Stimulated activated CD4-positive, alpha-beta T cell treated with anti-CD3 and anti-CD28 coated beads, TNF-alpha, amount 100 ng/mL, for 48 hours (primary cell): Measurements from ENCODE around the gene BRIP1.

Source experiments
- DNase-seq, 3 donors: peaks; one replicate each; pipeline ENCODE4 v3.0.0-alpha.2; 2020; ENCODE audit warnings: low read depth in 3 of 3

Gene BRIP1

GRCh38 chr17:61662741-61663140 lies 200.6 kb downstream of the BRIP1 start:
- no peak for DNase-seq

DNA sequence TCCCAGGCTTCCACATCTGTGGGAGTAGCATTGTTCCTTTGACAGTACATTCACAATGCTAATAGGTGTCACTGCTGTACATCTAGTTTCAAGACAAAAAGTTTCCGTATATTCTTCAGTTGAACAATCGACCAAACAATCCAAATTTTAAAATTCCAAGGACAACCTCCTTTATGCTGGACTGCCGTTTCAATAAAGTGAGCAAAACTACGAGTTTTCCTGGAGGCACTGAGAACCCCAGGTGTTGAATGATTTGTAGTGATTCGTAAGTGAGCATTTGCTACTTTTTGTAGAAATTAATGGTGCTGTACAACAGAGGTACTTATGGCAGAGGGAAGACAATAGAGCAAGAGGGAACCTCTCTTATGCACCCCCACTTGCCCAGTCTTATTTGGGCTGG lies 201.1 kb downstream of the BRIP1 start:
- no peak for DNase-seq

DNA sequence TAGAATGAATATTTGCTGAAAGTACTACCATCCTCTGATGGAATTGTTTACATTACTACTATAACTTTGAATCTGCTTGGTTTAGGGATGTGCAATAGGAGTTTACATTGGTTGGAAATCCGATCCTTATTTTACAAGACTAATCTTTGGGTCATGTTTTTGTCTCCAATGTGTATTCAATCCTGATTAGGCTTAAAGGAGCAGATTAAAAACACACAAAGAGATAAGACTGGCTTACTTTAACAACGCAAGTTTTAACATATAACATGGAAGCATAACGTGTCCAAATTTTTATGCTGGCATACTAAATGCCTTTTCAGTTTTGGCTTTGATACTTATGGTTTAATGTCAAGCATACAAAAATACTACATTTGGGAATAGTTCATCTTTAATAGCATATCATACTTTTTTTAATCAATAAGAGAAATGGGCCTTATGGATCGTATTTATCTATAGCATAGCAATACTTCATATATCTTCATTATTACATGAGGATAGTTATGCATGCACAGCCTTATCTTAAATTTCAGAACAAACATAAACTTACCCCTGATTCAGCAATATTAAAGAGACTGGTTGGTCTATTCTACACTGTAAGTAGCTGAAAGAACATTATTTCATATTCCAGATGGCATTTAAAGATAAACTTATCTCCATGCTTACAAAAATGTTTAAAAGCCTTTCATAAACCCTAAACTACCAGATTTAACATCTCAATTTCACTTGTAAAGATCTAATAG lies 202.4 kb downstream of the BRIP1 start:
- DNase-seq, result no peak

DNA sequence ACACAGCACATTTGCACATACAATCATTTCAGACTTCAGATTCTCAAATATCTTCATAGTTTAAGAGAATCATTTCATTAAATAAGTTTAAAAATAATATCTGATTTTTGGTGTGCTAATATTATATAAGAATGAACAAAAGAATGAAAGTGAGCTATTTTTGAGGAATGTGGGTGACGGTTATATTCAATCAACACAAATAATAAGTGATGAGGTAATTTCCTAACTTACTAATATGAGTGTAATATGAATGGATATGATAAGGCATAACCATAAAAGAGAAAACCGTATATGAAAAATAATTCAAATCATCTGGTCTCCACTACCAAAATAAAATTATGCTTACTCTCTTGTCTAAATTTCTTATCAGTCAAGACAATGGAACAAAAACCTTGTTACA lies 203.9 kb downstream of the BRIP1 start:
- no peak for DNase-seq

- DNase-seq, result no peak
These were observed 205.1 kb downstream of the BRIP1 start for GRCh38 chr17:61658183-61658582.

- no peak for DNase-seq
These were observed 206.0 kb downstream of the BRIP1 start for GRCh38 chr17:61657338-61657737.

GRCh38 chr17:61656721-61657217 lies 206.6 kb downstream of the BRIP1 start:
- no peak for DNase-seq

- no peak for DNase-seq
These were observed 212.6 kb downstream of the BRIP1 start for GRCh38 chr17:61650749-61651148.

GRCh38 chr17:61648587-61648986 lies 214.7 kb downstream of the BRIP1 start:
- DNase-seq, result no peak

DNA sequence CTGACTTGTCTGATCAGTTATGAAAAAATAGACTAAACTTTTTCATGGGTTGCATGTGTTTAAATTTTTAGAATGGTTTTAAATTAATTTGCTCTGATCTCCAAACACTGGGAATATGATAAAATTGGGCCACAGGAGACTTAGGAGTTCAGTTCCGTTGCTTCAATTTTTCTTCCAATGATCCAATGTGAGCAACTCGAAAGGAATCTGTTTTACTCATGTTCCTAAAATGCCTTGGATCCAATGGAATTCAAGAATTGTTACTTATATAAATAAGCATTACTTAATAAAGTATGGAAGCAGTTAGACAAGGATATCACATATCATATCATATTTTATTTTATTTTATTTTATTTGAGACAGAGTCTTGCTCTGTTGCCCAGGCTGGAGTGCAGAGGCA lies 216.3 kb downstream of the BRIP1 start:
- DNase-seq, result no peak

DNA sequence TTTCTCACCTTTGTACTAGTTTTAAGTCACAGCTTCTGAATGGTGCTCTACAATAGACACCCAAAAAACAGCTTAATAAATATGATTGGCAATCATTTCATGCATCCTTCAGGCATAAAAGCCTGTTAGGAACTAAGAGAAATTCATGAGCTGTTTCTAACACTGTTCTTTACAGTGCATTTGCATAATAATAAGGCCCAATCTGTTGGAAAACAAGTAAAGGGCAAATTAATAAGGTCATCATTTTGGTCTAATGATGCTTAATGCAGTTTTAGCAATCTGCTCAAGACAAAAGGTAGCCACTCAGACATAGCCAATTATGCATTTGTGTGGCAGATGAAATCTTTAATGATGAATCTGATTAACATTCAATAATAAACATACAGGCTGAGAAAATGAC lies 216.8 kb downstream of the BRIP1 start:
- no peak for DNase-seq

DNA sequence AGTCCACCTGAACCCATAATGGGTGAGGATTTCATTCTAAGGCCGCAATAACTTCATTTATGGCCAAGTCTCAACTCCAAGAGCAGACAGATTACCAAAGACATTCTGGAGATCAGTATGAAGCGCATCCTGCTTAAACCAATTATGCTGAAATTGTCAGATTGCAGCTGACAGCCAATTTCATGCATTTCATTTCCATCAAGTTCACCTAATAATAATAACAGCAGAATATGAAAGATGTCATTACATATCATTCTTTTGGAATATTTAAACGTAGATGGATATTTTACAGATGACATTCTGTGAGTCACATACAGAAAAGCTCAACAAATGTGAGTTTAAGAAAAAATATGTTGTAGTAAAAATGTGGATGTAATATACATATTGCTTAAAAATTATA lies 217.4 kb downstream of the BRIP1 start:
- no peak for DNase-seq

- no peak for DNase-seq
These were observed 218.2 kb downstream of the BRIP1 start for GRCh38 chr17:61644800-61645774.

GRCh38 chr17:61642768-61643167 lies 220.6 kb downstream of the BRIP1 start:
- no peak for DNase-seq

DNA sequence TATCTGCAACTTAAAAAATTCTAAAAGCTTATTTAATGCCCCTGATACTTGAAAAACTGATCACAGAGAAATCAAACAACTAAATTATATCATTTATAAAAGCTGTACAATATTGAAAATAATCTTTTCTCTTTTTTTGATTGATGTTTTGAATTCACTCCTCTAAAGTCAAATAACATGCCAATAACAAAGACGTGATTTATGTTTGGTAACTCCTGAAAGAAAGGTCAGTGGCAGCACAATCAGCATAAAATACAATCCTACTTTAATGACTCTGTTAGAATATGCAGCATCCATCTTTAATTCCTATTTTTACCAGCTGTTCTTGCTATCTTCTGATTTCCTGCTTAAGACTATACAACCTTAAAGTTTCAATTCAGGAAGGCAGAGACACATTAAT lies 221.6 kb downstream of the BRIP1 start:
- DNase-seq, result no peak

DNA sequence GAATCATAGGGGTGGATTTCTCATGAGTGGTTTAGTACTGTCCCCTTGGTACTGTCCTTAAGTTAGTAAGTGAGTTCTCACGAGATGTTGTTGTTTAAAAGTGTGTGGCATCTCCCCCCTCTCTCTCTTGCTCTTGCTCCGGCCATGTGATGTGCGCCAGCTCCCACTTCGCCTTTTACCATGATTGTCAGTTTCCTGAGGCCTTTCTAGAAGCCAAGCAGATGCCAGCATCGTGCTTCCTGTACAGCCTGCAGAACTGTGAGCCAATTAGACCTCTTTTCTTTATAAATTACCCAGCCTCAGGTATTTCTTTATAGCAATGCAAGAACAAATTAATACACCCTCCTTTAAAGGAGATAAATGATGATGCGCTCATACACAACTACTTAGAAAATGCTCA lies 222.2 kb downstream of the BRIP1 start:
- DNase-seq, result no peak

- DNase-seq, result no peak
These were observed 223.5 kb downstream of the BRIP1 start for GRCh38 chr17:61639818-61640217.

DNA sequence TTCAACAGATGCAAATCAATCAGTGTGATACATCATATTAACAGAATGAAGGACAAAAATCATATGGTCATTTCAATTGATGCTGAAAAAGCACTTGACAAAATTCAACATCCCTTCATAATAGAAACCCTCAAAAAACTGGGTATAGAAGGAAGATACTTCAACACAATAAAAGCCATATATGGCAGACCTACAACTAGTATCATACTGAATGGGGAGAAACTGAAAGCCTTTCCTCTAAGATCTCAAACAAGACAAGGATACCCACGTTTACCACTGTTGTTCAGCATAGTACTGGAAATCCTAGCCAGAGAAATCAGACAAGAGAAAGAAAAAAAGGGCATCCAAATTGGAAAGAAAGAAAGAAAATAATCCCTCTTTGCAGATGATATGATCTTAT lies 225.2 kb downstream of the BRIP1 start:
- no peak for DNase-seq

DNA sequence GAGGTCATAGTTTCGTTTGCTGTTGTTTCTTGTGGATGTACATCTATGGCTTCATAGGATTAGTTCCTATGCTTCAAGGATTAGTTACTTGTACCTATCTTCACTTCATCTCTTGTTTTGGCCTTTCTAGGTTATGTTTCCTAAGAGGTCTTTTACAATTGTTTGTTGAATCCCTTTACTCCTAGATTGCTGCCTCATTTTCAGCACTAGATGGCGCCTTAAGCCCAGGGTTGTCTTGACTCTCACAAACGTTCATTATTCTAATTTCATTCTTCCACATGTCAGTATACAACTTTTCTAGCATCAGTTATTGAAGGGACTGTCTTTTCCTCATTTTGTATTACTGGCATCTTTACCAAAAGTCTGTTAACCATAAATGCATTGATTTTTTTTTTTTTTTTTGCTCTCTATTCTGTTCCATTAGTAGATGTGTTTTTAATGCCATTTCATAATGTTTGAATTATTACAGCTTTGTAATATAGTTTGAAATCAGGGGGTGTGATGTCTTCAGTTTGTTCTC lies 227.4 kb downstream of the BRIP1 start:
- peak; percentile 10 to 25 (median 16) for DNase-seq

- no peak for DNase-seq
These were observed 228.3 kb downstream of the BRIP1 start for GRCh38 chr17:61634942-61635538.

GRCh38 chr17:61634011-61634539 lies 229.3 kb downstream of the BRIP1 start:
- DNase-seq, result no peak

- DNase-seq, result no peak
These were observed 230.5 kb downstream of the BRIP1 start for GRCh38 chr17:61632826-61633225.
